Stimulated activated CD4-positive, alpha-beta T cell treated with anti-CD3 and anti-CD28 coated beads, Interleukin-12 subunit alpha, Interleukin-12 subunit beta, amount 100 ng/mL, for 4 hours (primary cell): ENCODE data around the gene CADM2.
"Not testable (repeated sequence)": the region's sequence is repeated elsewhere in the genome, so short reads cannot be mapped to it uniquely, and the experiment has no call there.

Experiments used
- DNase-seq: peaks from one replicate; pipeline ENCODE4 v3.0.0-alpha.2; 2020

CADM2 gene

GRCh38 chr3:84958495-84959469 lies at the start of gene CADM2:
CADM2 (plus strand) TSS chr3:84958989.
- peak; percentile 60 for DNase-seq

GRCh38 chr3:84918592-84918991 lies 40.2 kb upstream of the CADM2 start:
- not testable (repeated sequence) for DNase-seq

GRCh38 chr3:84922682-84923081 lies 36.1 kb upstream of the CADM2 start:
- DNase-seq = no peak

GRCh38 chr3:84925571-84925970 lies 33.2 kb upstream of the CADM2 start:
- DNase-seq = no peak

- no peak for DNase-seq
These were observed 15.4 kb upstream of the CADM2 start for GRCh38 chr3:84943379-84943778.

GRCh38 chr3:84946240-84946639 lies 12.5 kb upstream of the CADM2 start:
- no peak for DNase-seq

GRCh38 chr3:84959470-84960271 lies 882 bp downstream of the CADM2 start:
- no peak for DNase-seq

GRCh38 chr3:84960581-84960980 lies 1.8 kb downstream of the CADM2 start:
- DNase-seq = no peak

GRCh38 chr3:84961011-84961410 lies 2.2 kb downstream of the CADM2 start:
- no peak for DNase-seq

- no peak for DNase-seq
These were observed 2.9 kb downstream of the CADM2 start for GRCh38 chr3:84961521-84962255.

- no peak for DNase-seq
These were observed 3.6 kb downstream of the CADM2 start for GRCh38 chr3:84962415-84962814.

- DNase-seq = no peak
These were observed 4.3 kb downstream of the CADM2 start for GRCh38 chr3:84963137-84963536.

- DNase-seq = no peak
These were observed 6.4 kb downstream of the CADM2 start for GRCh38 chr3:84965141-84965540.

- no peak for DNase-seq
These were observed 9.2 kb downstream of the CADM2 start for GRCh38 chr3:84967767-84968581.

- DNase-seq = no peak
These were observed 10.0 kb downstream of the CADM2 start for GRCh38 chr3:84968701-84969235.

- DNase-seq = no peak
These were observed 15.6 kb downstream of the CADM2 start for GRCh38 chr3:84974347-84974746.

GRCh38 chr3:84977021-84977420 lies 18.2 kb downstream of the CADM2 start:
- DNase-seq = no peak

GRCh38 chr3:84978843-84979242 lies 20.1 kb downstream of the CADM2 start:
- no peak for DNase-seq

GRCh38 chr3:84980011-84980410 lies 21.2 kb downstream of the CADM2 start:
- no peak for DNase-seq

GRCh38 chr3:84980456-84980855 lies 21.7 kb downstream of the CADM2 start:
- no peak for DNase-seq

GRCh38 chr3:84983490-84983889 lies 24.7 kb downstream of the CADM2 start:
- DNase-seq = no peak

- DNase-seq = no peak
These were observed 25.6 kb downstream of the CADM2 start for GRCh38 chr3:84984429-84984828.
